HEK293 (cell line): ENCODE data around the gene OSBP.
A peak's percentile ranks its signal among the peaks of the same experiment; 100 is the strongest.

Source experiments
- FEZF1 ChIP-seq: fragments of 450-650 bp; formaldehyde crosslinking; IDR thresholded peaks from 2 replicates; pipeline ENCODE4 v1.5.1; 2016; ENCODE audit warnings: missing biosample characterization, missing genetic modification characterization
- IKZF3 ChIP-seq: fragments of 450-650 bp; IDR thresholded peaks from 2 replicates; pipeline ENCODE4 v1.5.0; 2018; ENCODE audit warnings: missing biosample characterization, mild to moderate bottlenecking, missing genetic modification characterization, moderate library complexity
- KLF7 ChIP-seq: fragments of 450-650 bp; formaldehyde crosslinking; IDR thresholded peaks from 2 replicates; pipeline ENCODE4 v1.5.1; 2016; ENCODE audit warnings: missing biosample characterization, missing genetic modification characterization, borderline replicate concordance
- KLF9 ChIP-seq: fragments of 450-650 bp; formaldehyde crosslinking; IDR thresholded peaks from 2 replicates; pipeline ENCODE4 v1.5.1; 2016; ENCODE audit warnings: missing biosample characterization, missing genetic modification characterization, low read depth
- MYNN ChIP-seq: fragments of 450-650 bp; formaldehyde crosslinking; IDR thresholded peaks from 2 replicates; pipeline ENCODE4 v1.5.1; 2016; ENCODE audit warnings: missing biosample characterization, missing genetic modification characterization, borderline replicate concordance
- OVOL3 ChIP-seq: fragments of 450-650 bp; formaldehyde crosslinking; IDR thresholded peaks from 2 replicates; pipeline ENCODE4 v1.5.1; 2016; ENCODE audit warnings: missing biosample characterization, missing genetic modification characterization
- SP3 ChIP-seq: fragments of 450-650 bp; formaldehyde crosslinking; IDR thresholded peaks from 2 replicates; pipeline ENCODE4 v1.5.1; 2016; ENCODE audit warnings: missing biosample characterization, missing genetic modification characterization
- WT1 ChIP-seq: fragments of 450-650 bp; formaldehyde crosslinking; IDR thresholded peaks from 2 replicates; pipeline ENCODE4 v1.5.1; 2016; ENCODE audit warnings: missing biosample characterization, missing genetic modification characterization
- ZBTB48 ChIP-seq: fragments of 450-650 bp; formaldehyde crosslinking; IDR thresholded peaks from 2 replicates; pipeline ENCODE4 v1.5.1; 2016; ENCODE audit warnings: missing biosample characterization, missing genetic modification characterization
- ZEB2 ChIP-seq: fragments of 450-650 bp; formaldehyde crosslinking; IDR thresholded peaks from 2 replicates; pipeline ENCODE4 v1.5.1; 2016; ENCODE audit warnings: missing biosample characterization, missing genetic modification characterization
- ZNF10 ChIP-seq: fragments of 450-650 bp; formaldehyde crosslinking; IDR thresholded peaks from 2 replicates; pipeline ENCODE4 v1.5.1; 2017; ENCODE audit warnings: missing biosample characterization, missing genetic modification characterization
- ZNF138 ChIP-seq: fragments of 450-650 bp; formaldehyde crosslinking; IDR thresholded peaks from 2 replicates; pipeline ENCODE4 v1.5.1; 2016; ENCODE audit warnings: missing biosample characterization, missing genetic modification characterization, borderline replicate concordance
- ZNF146 ChIP-seq: fragments of 450-650 bp; formaldehyde crosslinking; IDR thresholded peaks from 2 replicates; pipeline ENCODE4 v1.5.1; 2016; ENCODE audit warnings: missing biosample characterization, missing genetic modification characterization
- ZNF16 ChIP-seq: fragments of 450-650 bp; formaldehyde crosslinking; IDR thresholded peaks from 2 replicates; pipeline ENCODE4 v1.5.1; 2016; ENCODE audit warnings: low read depth, missing biosample characterization, missing genetic modification characterization
- ZNF184 ChIP-seq: fragments of 450-650 bp; IDR thresholded peaks from 2 replicates; pipeline ENCODE4 v1.5.1; 2018; ENCODE audit warnings: missing biosample characterization, mild to moderate bottlenecking, missing genetic modification characterization
- ZNF23 ChIP-seq: fragments of 450-650 bp; formaldehyde crosslinking; IDR thresholded peaks from 2 replicates; pipeline ENCODE4 v1.5.1; 2016; ENCODE audit warnings: missing biosample characterization, missing genetic modification characterization, borderline replicate concordance
- ZNF24 ChIP-seq: fragments of 450-650 bp; formaldehyde crosslinking; IDR thresholded peaks from 2 replicates; pipeline ENCODE4 v1.5.1; 2016; ENCODE audit warnings: missing biosample characterization, missing genetic modification characterization
- ZNF473 ChIP-seq: fragments of 450-650 bp; formaldehyde crosslinking; IDR thresholded peaks from 2 replicates; pipeline ENCODE4 v1.5.1; 2017; ENCODE audit warnings: missing biosample characterization, missing genetic modification characterization
- ZNF558 ChIP-seq: fragments of 450-650 bp; formaldehyde crosslinking; IDR thresholded peaks from 2 replicates; pipeline ENCODE4 v1.5.1; 2016; ENCODE audit warnings: missing biosample characterization, missing genetic modification characterization
- ZNF561 ChIP-seq: fragments of 450-650 bp; IDR thresholded peaks from 2 replicates; pipeline ENCODE4 v1.5.1; 2018; ENCODE audit warnings: missing biosample characterization, missing genetic modification characterization, borderline replicate concordance
- ZNF792 ChIP-seq: fragments of 450-650 bp; formaldehyde crosslinking; IDR thresholded peaks from 2 replicates; pipeline ENCODE4 v1.5.1; 2016; ENCODE audit warnings: missing biosample characterization, missing genetic modification characterization
- ZNF843 ChIP-seq: fragments of 450-650 bp; formaldehyde crosslinking; IDR thresholded peaks from 2 replicates; pipeline ENCODE4 v1.5.1; 2016; ENCODE audit warnings: missing biosample characterization, missing genetic modification characterization
- ZSCAN16 ChIP-seq: fragments of 450-650 bp; formaldehyde crosslinking; IDR thresholded peaks from 2 replicates; pipeline ENCODE4 v1.5.1; 2016; ENCODE audit warnings: missing biosample characterization, missing genetic modification characterization
- TF ChIP-seq, protein P1 (sequence below): fragments of 450-650 bp; formaldehyde crosslinking; IDR thresholded peaks from 2 replicates; pipeline ENCODE4 v1.5.1; 2016; ENCODE audit warnings: missing biosample characterization, missing genetic modification characterization
- TF ChIP-seq, protein P2 (sequence below): fragments of 450-650 bp; IDR thresholded peaks from 2 replicates; pipeline ENCODE4 v1.5.1; 2018; ENCODE audit warnings: missing biosample characterization, mild to moderate bottlenecking, missing genetic modification characterization
- TF ChIP-seq, protein P3 (sequence below): fragments of 450-650 bp; formaldehyde crosslinking; IDR thresholded peaks from 2 replicates; pipeline ENCODE4 v1.5.1; 2016; ENCODE audit warnings: missing biosample characterization, missing genetic modification characterization, borderline replicate concordance
- TF ChIP-seq, protein P4 (sequence below): fragments of 450-650 bp; formaldehyde crosslinking; conservative IDR thresholded peaks from 2 replicates; pipeline ENCODE4 v1.5.1; 2016; ENCODE audit warnings: low read depth, missing biosample characterization, missing genetic modification characterization
- TF ChIP-seq, protein P5 (sequence below): fragments of 450-650 bp; formaldehyde crosslinking; IDR thresholded peaks from 2 replicates; pipeline ENCODE4 v1.5.1; 2016; ENCODE audit warnings: missing biosample characterization, missing genetic modification characterization
- TF ChIP-seq, protein P6 (sequence below): sonication (generic); formaldehyde crosslinking; IDR thresholded peaks from 2 replicates; pipeline ENCODE4 v1.8.1; 2022; ENCODE audit warnings: mild to moderate bottlenecking, moderate library complexity, missing genetic modification reagents

The OSBP gene

DNA sequence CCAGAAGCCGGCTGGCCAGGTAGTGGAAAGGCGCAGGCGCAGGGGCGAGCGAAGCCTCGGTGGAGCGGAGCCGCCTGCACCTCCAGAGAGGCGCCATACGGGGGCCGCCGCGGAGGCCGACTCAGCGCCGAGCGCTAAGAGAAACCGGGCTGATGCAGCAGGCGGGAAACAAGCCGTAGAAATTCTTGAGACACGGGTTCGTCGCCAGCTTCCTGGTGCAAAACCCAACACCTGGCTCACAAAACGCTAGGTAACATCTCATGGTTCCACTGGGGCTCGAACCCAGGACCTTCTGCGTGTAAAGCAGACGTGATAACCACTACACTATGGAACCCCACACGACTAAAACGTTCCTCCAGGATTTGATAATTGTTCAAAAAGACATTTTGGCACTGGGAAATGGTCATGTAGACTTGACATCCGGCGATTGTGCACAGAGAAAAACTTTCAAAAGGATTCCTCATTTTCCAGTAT lies 65.2 kb downstream of the OSBP start (continued):
- TF ChIP-seq WT1 (tag by site-specific recombination) (0 out of 2 replicates have a peak, but pooled peaks have one; percentile 13), ZNF16 (tag by site-specific recombination) (0 out of 2 replicates have a peak, but pooled peaks have one; percentile 28), ZEB2 (tag by site-specific recombination) (peak; percentile 99), ZNF843 (tag by site-specific recombination) (peak; percentile 53), ZNF792 (tag by site-specific recombination) (0 out of 2 replicates have a peak, but pooled peaks have one; percentile 52), ZNF10 (tag by site-specific recombination) (peak; percentile 71), KLF9 (no peak), ZNF184 (tag by site-specific recombination) (peak; percentile 98), ZNF473 (peak; percentile 97), SP3 (tag by site-specific recombination) (peak; percentile 49), ZSCAN16 (tag by site-specific recombination) (peak; percentile 54; the same call in 1 of the 2 replicates), MYNN (no peak), ZNF24 (tag by site-specific recombination) (peak; percentile 87; the same call in 1 of the 2 replicates), OVOL3 (tag by site-specific recombination) (peak; percentile 34; the same call in 1 of the 2 replicates), ZNF23 (tag by site-specific recombination) (peak; percentile 68; the same call in 1 of the 2 replicates), ZBTB48 (tag by site-specific recombination) (peak; percentile 68), KLF7 (tag by site-specific recombination) (no peak), ZNF558 (tag by site-specific recombination) (peak; percentile 67), ZNF138 (tag by site-specific recombination) (no peak), IKZF3 (tag by site-specific recombination) (peak; percentile 31; the same call in 1 of the 2 replicates), ZNF561 (tag by site-specific recombination) (peak; percentile 99), FEZF1 (tag by site-specific recombination) (peak; percentile 31; the same call in 1 of the 2 replicates), ZNF146 (tag by site-specific recombination) (0 out of 2 replicates have a peak, but pooled peaks have one; percentile 12)
- TF ChIP-seq, protein P1, sequence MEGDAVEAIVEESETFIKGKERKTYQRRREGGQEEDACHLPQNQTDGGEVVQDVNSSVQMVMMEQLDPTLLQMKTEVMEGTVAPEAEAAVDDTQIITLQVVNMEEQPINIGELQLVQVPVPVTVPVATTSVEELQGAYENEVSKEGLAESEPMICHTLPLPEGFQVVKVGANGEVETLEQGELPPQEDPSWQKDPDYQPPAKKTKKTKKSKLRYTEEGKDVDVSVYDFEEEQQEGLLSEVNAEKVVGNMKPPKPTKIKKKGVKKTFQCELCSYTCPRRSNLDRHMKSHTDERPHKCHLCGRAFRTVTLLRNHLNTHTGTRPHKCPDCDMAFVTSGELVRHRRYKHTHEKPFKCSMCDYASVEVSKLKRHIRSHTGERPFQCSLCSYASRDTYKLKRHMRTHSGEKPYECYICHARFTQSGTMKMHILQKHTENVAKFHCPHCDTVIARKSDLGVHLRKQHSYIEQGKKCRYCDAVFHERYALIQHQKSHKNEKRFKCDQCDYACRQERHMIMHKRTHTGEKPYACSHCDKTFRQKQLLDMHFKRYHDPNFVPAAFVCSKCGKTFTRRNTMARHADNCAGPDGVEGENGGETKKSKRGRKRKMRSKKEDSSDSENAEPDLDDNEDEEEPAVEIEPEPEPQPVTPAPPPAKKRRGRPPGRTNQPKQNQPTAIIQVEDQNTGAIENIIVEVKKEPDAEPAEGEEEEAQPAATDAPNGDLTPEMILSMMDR (tag by site-specific recombination) = peak; percentile 35; the same call in 1 of the 2 replicates
- TF ChIP-seq, protein P2, sequence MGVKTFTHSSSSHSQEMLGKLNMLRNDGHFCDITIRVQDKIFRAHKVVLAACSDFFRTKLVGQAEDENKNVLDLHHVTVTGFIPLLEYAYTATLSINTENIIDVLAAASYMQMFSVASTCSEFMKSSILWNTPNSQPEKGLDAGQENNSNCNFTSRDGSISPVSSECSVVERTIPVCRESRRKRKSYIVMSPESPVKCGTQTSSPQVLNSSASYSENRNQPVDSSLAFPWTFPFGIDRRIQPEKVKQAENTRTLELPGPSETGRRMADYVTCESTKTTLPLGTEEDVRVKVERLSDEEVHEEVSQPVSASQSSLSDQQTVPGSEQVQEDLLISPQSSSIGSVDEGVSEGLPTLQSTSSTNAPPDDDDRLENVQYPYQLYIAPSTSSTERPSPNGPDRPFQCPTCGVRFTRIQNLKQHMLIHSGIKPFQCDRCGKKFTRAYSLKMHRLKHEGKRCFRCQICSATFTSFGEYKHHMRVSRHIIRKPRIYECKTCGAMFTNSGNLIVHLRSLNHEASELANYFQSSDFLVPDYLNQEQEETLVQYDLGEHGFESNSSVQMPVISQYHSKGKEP (tag by site-specific recombination) = peak; percentile 84
- TF ChIP-seq, protein P3, sequence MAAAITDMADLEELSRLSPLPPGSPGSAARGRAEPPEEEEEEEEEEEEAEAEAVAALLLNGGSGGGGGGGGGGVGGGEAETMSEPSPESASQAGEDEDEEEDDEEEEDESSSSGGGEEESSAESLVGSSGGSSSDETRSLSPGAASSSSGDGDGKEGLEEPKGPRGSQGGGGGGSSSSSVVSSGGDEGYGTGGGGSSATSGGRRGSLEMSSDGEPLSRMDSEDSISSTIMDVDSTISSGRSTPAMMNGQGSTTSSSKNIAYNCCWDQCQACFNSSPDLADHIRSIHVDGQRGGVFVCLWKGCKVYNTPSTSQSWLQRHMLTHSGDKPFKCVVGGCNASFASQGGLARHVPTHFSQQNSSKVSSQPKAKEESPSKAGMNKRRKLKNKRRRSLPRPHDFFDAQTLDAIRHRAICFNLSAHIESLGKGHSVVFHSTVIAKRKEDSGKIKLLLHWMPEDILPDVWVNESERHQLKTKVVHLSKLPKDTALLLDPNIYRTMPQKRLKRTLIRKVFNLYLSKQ = 0 out of 2 replicates have a peak, but pooled peaks have one; percentile 30
- TF ChIP-seq, protein P4, sequence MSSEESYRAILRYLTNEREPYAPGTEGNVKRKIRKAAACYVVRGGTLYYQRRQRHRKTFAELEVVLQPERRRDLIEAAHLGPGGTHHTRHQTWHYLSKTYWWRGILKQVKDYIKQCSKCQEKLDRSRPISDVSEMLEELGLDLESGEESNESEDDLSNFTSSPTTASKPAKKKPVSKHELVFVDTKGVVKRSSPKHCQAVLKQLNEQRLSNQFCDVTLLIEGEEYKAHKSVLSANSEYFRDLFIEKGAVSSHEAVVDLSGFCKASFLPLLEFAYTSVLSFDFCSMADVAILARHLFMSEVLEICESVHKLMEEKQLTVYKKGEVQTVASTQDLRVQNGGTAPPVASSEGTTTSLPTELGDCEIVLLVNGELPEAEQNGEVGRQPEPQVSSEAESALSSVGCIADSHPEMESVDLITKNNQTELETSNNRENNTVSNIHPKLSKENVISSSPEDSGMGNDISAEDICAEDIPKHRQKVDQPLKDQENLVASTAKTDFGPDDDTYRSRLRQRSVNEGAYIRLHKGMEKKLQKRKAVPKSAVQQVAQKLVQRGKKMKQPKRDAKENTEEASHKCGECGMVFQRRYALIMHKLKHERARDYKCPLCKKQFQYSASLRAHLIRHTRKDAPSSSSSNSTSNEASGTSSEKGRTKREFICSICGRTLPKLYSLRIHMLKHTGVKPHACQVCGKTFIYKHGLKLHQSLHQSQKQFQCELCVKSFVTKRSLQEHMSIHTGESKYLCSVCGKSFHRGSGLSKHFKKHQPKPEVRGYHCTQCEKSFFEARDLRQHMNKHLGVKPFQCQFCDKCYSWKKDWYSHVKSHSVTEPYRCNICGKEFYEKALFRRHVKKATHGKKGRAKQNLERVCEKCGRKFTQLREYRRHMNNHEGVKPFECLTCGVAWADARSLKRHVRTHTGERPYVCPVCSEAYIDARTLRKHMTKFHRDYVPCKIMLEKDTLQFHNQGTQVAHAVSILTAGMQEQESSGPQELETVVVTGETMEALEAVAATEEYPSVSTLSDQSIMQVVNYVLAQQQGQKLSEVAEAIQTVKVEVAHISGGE = peak; percentile 58
- TF ChIP-seq, protein P5, sequence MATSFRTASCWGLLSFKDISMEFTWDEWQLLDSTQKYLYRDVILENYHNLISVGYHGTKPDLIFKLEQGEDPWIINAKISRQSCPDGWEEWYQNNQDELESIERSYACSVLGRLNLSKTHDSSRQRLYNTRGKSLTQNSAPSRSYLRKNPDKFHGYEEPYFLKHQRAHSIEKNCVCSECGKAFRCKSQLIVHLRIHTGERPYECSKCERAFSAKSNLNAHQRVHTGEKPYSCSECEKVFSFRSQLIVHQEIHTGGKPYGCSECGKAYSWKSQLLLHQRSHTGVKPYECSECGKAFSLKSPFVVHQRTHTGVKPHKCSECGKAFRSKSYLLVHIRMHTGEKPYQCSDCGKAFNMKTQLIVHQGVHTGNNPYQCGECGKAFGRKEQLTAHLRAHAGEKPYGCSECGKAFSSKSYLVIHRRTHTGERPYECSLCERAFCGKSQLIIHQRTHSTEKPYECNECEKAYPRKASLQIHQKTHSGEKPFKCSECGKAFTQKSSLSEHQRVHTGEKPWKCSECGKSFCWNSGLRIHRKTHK (tag by site-specific recombination) = no peak
- TF ChIP-seq, protein P6, sequence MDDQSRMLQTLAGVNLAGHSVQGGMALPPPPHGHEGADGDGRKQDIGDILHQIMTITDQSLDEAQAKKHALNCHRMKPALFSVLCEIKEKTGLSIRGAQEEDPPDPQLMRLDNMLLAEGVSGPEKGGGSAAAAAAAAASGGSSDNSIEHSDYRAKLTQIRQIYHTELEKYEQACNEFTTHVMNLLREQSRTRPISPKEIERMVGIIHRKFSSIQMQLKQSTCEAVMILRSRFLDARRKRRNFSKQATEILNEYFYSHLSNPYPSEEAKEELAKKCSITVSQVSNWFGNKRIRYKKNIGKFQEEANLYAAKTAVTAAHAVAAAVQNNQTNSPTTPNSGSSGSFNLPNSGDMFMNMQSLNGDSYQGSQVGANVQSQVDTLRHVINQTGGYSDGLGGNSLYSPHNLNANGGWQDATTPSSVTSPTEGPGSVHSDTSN (CRISPR knock-in tag) = 0 out of 2 replicates have a peak, but pooled peaks have one; percentile 51
